SU-DHL-6 (cell line): Measurements from ENCODE around the gene VAV3.

ENCODE experiments used
- H2AFZ ChIP-seq: fragments of 200-600 bp; sonication (generic); 2 replicates; pipeline ENCODE4 v1.6.1; 2014; ENCODE audit warnings: low read depth, mild to moderate bottlenecking, moderate library complexity, mixed read lengths, antibody characterized with exemption, low read length; ENCODE audit not compliant: severe bottlenecking
- H3F3A ChIP-seq: fragments of 200-600 bp; shearing (Covaris generic); 2 replicates; pipeline ENCODE4 v1.6.0; 2016; ENCODE audit warnings: antibody characterized with exemption, mild to moderate bottlenecking; ENCODE audit not compliant: insufficient read depth
- H3K27ac ChIP-seq: fragments of 200-600 bp; sonication (generic); 2 replicates; pipeline ENCODE4 v1.5.1; 2016; ENCODE audit warnings: low read depth, mild to moderate bottlenecking, low read length, moderate library complexity, mixed read lengths
- H3K27me3 ChIP-seq: fragments of 200-600 bp; sonication (generic), shearing (Covaris generic); 2 replicates; pipeline ENCODE4 v1.6.0; 2014; ENCODE audit warnings: mild to moderate bottlenecking, low read length
- H3K36me3 ChIP-seq: fragments of 200-600 bp; sonication (generic); 2 replicates; pipeline ENCODE4 v1.6.1; 2014; ENCODE audit warnings: mild to moderate bottlenecking, low read length, mixed read lengths
- H3K4me2 ChIP-seq: fragments of 300-600, 200-600 bp; shearing (Covaris generic), sonication (generic); 2 replicates; pipeline ENCODE4 v1.6.0; 2014; ENCODE audit warnings: low read length, low read depth, mild to moderate bottlenecking; ENCODE audit not compliant: poor library complexity, severe bottlenecking
- H3K4me3 ChIP-seq: fragments of 200-600 bp; sonication (generic); 2 replicates; pipeline ENCODE4 v1.5.1; 2014; ENCODE audit warnings: antibody characterized with exemption, low read length, mild to moderate bottlenecking, mixed read lengths; ENCODE audit not compliant: insufficient read depth, poor library complexity, severe bottlenecking
- H3K79me2 ChIP-seq: fragments of 200-600 bp; sonication (generic); 2 replicates; pipeline ENCODE4 v1.6.1; 2014; ENCODE audit warnings: mild to moderate bottlenecking, low read length, moderate library complexity; ENCODE audit not compliant: insufficient read depth
- H3K9ac ChIP-seq: fragments of 200-600 bp; sonication (generic); 2 replicates; pipeline ENCODE4 v1.7.0; 2014; ENCODE audit warnings: mild to moderate bottlenecking, low read length
- H3K9me2 ChIP-seq: fragments of 200-600 bp; sonication (generic); replicated peaks from 2 replicates; pipeline ENCODE4 v1.6.1; 2014; ENCODE audit warnings: low read length; ENCODE audit not compliant: insufficient read depth
- H3K9me3 ChIP-seq: fragments of 200-600 bp; sonication (generic); 2 replicates; pipeline ENCODE4 v1.6.1; 2014; ENCODE audit warnings: low read length, mixed read lengths; ENCODE audit not compliant: insufficient read depth
- H4K20me1 ChIP-seq: fragments of 200-600 bp; sonication (generic); 2 replicates; pipeline ENCODE4 v1.6.1; 2014; ENCODE audit warnings: low read depth, mild to moderate bottlenecking, antibody characterized with exemption, low read length, moderate library complexity, mixed read lengths
- CTCF ChIP-seq: fragments of 200-600 bp; sonication (generic); IDR thresholded peaks from one replicate; pipeline ENCODE4 v1.5.1; 2017; ENCODE audit warnings: antibody characterized with exemption, mild to moderate bottlenecking, low read length, moderate library complexity; ENCODE audit not compliant: insufficient read depth, poor library complexity, severe bottlenecking
- EZH2phosphoT487 ChIP-seq: fragments of 200-600 bp; sonication (generic), shearing (Covaris generic); conservative IDR thresholded peaks from 2 replicates; pipeline ENCODE4 v1.6.1; 2018; ENCODE audit warnings: mild to moderate bottlenecking, antibody characterized with exemption, low read length, moderate library complexity, mixed read lengths

Gene VAV3

GRCh38 chr1:107867897-107868296 is 97.1 kb downstream of the VAV3 start:
- TF ChIP-seq EZH2phosphoT487 (no peak), CTCF (no peak)
- H3K9me3 ChIP-seq = no peaks in the 10 kb centered on the region
- H3K9ac ChIP-seq = no peak overlapping the region
- no peak overlapping the region for H2AFZ ChIP-seq
- no peaks in the 10 kb centered on the region for H3F3A ChIP-seq
- no peak overlapping the region for H3K4me2 ChIP-seq
- H3K27ac ChIP-seq = no peak overlapping the region
- H3K4me3 ChIP-seq = no peak overlapping the region
- no peaks in the 10 kb centered on the region for H3K36me3 ChIP-seq
- no peaks in the 10 kb centered on the region for H4K20me1 ChIP-seq
- no peaks in the 10 kb centered on the region for H3K27me3 ChIP-seq
- no peaks in the 10 kb centered on the region for H3K79me2 ChIP-seq
- H3K9me2 ChIP-seq = no peaks in the 10 kb centered on the region

- Histone ChIP-seq H3K36me3 (no peaks in the 10 kb centered on the region), H3K4me2 (no peak overlapping the region), H2AFZ (no peak overlapping the region), H4K20me1 (no peaks in the 10 kb centered on the region), H3K27ac (no peak overlapping the region), H3K9me2 (no peaks in the 10 kb centered on the region), H3K9ac (no peak overlapping the region), H3K4me3 (no peak overlapping the region), H3K27me3 (no peaks in the 10 kb centered on the region), H3K79me2 (no peaks in the 10 kb centered on the region), H3F3A (no peaks in the 10 kb centered on the region), H3K9me3 (no peaks in the 10 kb centered on the region)
- TF ChIP-seq EZH2phosphoT487 (no peak), CTCF (no peak)
Measured at GRCh38 chr1:107867422-107867821, 97.6 kb downstream of the VAV3 start.

GRCh38 chr1:107866870-107867269 is 98.1 kb downstream of the VAV3 start:
- Histone ChIP-seq H3K4me3 (no peak overlapping the region), H3K36me3 (no peaks in the 10 kb centered on the region), H3K27ac (no peak overlapping the region), H4K20me1 (no peaks in the 10 kb centered on the region), H3K79me2 (no peaks in the 10 kb centered on the region), H2AFZ (no peak overlapping the region), H3K9me2 (no peaks in the 10 kb centered on the region), H3K4me2 (no peak overlapping the region), H3K27me3 (no peaks in the 10 kb centered on the region), H3K9me3 (no peaks in the 10 kb centered on the region), H3K9ac (no peak overlapping the region), H3F3A (no peaks in the 10 kb centered on the region)
- TF ChIP-seq CTCF = no peak
- TF ChIP-seq EZH2phosphoT487 = no peak

GRCh38 chr1:107865627-107866026 is 99.4 kb downstream of the VAV3 start:
- no peak overlapping the region for H3K4me3 ChIP-seq

More at GRCh38 chr1:107865627-107866026, 99.4 kb downstream of the VAV3 start:
- Histone ChIP-seq H3K9ac (no peak overlapping the region), H3K4me2 (no peak overlapping the region), H3F3A (no peaks in the 10 kb centered on the region), H3K79me2 (no peaks in the 10 kb centered on the region), H3K9me2 (no peaks in the 10 kb centered on the region), H3K9me3 (no peaks in the 10 kb centered on the region), H3K36me3 (no peaks in the 10 kb centered on the region), H4K20me1 (no peaks in the 10 kb centered on the region), H2AFZ (no peak overlapping the region), H3K27ac (no peak overlapping the region), H3K27me3 (no peaks in the 10 kb centered on the region)
- TF ChIP-seq EZH2phosphoT487 = no peak
- TF ChIP-seq CTCF = no peak
